ENCODE results near the gene NDST1.

The NDST1 gene

GRCh38 chr5:150561192-150561512 lies 53.2 kb downstream of the NDST1 start:
- in situ Hi-C loops (cut with HindIII; ENCODE audit: low sequenced_read_pairs), result no loop called here

- in situ Hi-C loops (cut with HindIII; ENCODE audit: low sequenced_read_pairs), result no loop called here
Measured at GRCh38 chr5:150561571-150562275, 53.8 kb downstream of the NDST1 start.

GRCh38 chr5:150562832-150563231 lies 54.9 kb downstream of the NDST1 start:
- in situ Hi-C loops (cut with HindIII; ENCODE audit: low sequenced_read_pairs), result no loop called here

GRCh38 chr5:150565868-150566267 lies 57.9 kb downstream of the NDST1 start:
- in situ Hi-C loops (cut with HindIII; ENCODE audit: low sequenced_read_pairs), result no loop called here

GRCh38 chr5:150567031-150567717 lies 59.2 kb downstream of the NDST1 start:
- in situ Hi-C loops (cut with HindIII; ENCODE audit: low sequenced_read_pairs), result no loop called here

- in situ Hi-C loops (cut with HindIII; ENCODE audit: low sequenced_read_pairs), result no loop called here
Measured at GRCh38 chr5:150568663-150569062, 60.7 kb downstream of the NDST1 start.

- in situ Hi-C loops (cut with HindIII; ENCODE audit: low sequenced_read_pairs), result no loop called here
Measured at GRCh38 chr5:150570333-150570732, 62.4 kb downstream of the NDST1 start.

- in situ Hi-C loops (cut with HindIII; ENCODE audit: low sequenced_read_pairs), result no loop called here
Measured at GRCh38 chr5:150571836-150572235, 63.9 kb downstream of the NDST1 start.

- in situ Hi-C loops (cut with HindIII; ENCODE audit: low sequenced_read_pairs), result no loop called here
Measured at GRCh38 chr5:150573216-150573615, 65.3 kb downstream of the NDST1 start.

GRCh38 chr5:150573867-150574817 lies 66.2 kb downstream of the NDST1 start:
- in situ Hi-C loops (cut with HindIII; ENCODE audit: low sequenced_read_pairs), result no loop called here

- in situ Hi-C loops (cut with HindIII; ENCODE audit: low sequenced_read_pairs), result no loop called here
Measured at GRCh38 chr5:150574818-150575547, 67.1 kb downstream of the NDST1 start.

GRCh38 chr5:150575745-150576448 lies 68.0 kb downstream of the NDST1 start:
- in situ Hi-C loops (cut with HindIII; ENCODE audit: low sequenced_read_pairs), result no loop called here

GRCh38 chr5:150576449-150576949 lies 68.6 kb downstream of the NDST1 start:
- in situ Hi-C loops (cut with HindIII; ENCODE audit: low sequenced_read_pairs), result no loop called here

GRCh38 chr5:150577378-150578139 lies 69.6 kb downstream of the NDST1 start:
- in situ Hi-C loops (cut with HindIII; ENCODE audit: low sequenced_read_pairs), result no loop called here

- in situ Hi-C loops (cut with HindIII; ENCODE audit: low sequenced_read_pairs), result no loop called here
Measured at GRCh38 chr5:150578781-150579461, 71.0 kb downstream of the NDST1 start.

- in situ Hi-C loops (cut with HindIII; ENCODE audit: low sequenced_read_pairs), result no loop called here
Measured at GRCh38 chr5:150579462-150580400, 71.8 kb downstream of the NDST1 start.

GRCh38 chr5:150580917-150581316 lies 73.0 kb downstream of the NDST1 start:
- in situ Hi-C loops (cut with HindIII; ENCODE audit: low sequenced_read_pairs), result no loop called here

Data from DLD1 (cell line).